HG03354 (cell line): Measurements from ENCODE around the gene BRSK2.
"Not testable (repeated sequence)": the region's sequence is repeated elsewhere in the genome, so short reads cannot be mapped to it uniquely, and the experiment has no call there.

Experiments used
- ATAC-seq: cut with Tn5 transposase; IDR thresholded peaks from one replicate; pipeline ENCODE4 v1.9.1; 2021; ENCODE audit warnings: mild to moderate bottlenecking; ENCODE audit not compliant: unreplicated experiment, poor library complexity, severe bottlenecking

Gene BRSK2

GRCh38 chr11:1389932-1390568 is at the start of gene BRSK2:
Gene BRSK2 (plus strand): TSS chr11:1389934. CDS start chr11:1390285, 351 bp downstream.
- no peak for ATAC-seq

DNA sequence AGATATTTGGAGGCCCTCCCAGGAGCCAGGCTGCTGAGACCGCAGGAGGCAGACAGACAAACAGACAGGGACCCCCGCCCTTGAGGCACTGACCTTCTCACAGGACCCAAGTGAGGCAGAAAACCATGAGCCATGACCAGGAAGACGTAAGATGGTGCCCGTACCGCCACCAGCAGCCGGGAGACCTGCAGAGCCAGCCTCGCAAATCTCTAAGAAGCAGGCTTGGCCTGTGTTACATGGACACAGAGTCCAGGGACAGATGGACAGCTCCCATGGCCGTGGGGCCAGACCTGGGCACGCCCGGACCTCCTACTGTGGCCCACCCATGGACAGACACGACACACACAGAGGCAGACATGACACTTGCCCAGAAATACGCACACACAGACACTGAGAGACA is 49.6 kb upstream of the BRSK2 start:
- no peak for ATAC-seq

GRCh38 chr11:1341226-1341625 is 48.5 kb upstream of the BRSK2 start:
- ATAC-seq, result not testable (repeated sequence)

DNA sequence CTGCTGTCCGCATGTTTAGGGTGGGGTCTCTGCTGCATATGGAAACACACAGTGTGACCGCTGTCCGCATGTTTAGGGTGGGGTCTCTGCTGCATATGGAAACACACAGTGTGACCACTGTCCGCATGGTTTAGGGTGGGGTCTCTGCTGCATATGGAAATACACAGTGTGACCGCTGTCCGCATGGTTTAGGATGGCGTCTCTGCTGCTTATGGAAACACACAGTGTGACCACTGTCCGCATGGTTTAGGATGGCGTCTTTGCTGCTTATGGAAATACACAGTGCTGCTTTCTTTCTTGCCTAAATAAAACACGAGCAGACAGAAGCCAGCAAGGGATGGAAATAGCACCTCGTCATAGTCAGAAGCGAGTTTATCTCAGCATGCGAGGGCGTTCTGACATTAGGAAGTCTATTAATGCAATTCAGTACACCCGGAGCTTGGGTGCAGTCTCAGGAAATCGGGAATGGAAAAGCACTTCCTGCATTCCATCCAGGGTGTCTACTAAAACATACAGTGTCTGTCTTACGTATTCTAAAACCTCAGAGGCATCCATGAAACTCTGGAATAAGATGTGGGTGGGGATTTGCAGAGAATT is 47.7 kb upstream of the BRSK2 start:
- ATAC-seq, result no peak

- no peak for ATAC-seq
These were observed 46.8 kb upstream of the BRSK2 start for GRCh38 chr11:1342946-1343345.

DNA sequence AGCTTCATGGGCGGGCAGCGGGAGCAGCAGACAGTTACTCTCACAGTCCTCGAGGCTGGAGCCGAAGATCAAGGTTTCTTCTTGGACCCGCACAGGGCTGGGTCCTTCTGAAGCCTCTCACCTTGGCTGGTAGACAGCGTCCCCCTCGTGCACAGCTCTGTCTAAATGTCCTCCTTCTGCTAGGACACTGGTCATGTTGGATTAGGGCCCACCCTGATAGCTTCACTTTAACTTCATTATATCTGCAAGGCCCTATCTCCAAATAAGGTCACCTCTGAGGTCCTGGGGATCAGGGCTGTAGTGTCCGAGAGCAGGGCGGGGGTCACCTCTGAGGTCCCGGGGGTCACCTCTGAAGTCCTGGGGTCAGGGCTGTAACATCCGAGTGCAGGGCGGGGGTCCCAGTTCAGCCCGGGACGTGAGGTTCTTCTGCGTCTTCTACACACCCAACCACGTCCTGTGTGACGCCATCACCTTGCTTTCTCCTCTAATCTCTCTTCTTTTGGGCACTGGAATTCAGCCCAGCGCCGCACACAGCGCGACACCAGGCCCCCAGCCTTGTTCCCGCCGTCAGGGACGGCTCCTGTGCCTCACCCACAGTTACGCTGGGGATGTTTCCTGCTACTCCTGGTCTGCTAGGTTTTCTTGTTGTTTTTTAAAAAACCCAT is 46.2 kb upstream of the BRSK2 start:
- no peak for ATAC-seq

- no peak for ATAC-seq
These were observed 45.6 kb upstream of the BRSK2 start for GRCh38 chr11:1344056-1344635.

- no peak for ATAC-seq
These were observed 43.8 kb upstream of the BRSK2 start for GRCh38 chr11:1345737-1346513.

- ATAC-seq, result no peak
These were observed 42.9 kb upstream of the BRSK2 start for GRCh38 chr11:1346669-1347390.

GRCh38 chr11:1347411-1347999 is 42.2 kb upstream of the BRSK2 start:
- not testable (repeated sequence) for ATAC-seq

GRCh38 chr11:1348146-1348795 is 41.5 kb upstream of the BRSK2 start:
- no peak for ATAC-seq

GRCh38 chr11:1348796-1349326 is 40.9 kb upstream of the BRSK2 start:
- no peak for ATAC-seq

GRCh38 chr11:1349327-1350041 is 40.2 kb upstream of the BRSK2 start:
- ATAC-seq, result no peak

- no peak for ATAC-seq
These were observed 39.5 kb upstream of the BRSK2 start for GRCh38 chr11:1350086-1350725.

DNA sequence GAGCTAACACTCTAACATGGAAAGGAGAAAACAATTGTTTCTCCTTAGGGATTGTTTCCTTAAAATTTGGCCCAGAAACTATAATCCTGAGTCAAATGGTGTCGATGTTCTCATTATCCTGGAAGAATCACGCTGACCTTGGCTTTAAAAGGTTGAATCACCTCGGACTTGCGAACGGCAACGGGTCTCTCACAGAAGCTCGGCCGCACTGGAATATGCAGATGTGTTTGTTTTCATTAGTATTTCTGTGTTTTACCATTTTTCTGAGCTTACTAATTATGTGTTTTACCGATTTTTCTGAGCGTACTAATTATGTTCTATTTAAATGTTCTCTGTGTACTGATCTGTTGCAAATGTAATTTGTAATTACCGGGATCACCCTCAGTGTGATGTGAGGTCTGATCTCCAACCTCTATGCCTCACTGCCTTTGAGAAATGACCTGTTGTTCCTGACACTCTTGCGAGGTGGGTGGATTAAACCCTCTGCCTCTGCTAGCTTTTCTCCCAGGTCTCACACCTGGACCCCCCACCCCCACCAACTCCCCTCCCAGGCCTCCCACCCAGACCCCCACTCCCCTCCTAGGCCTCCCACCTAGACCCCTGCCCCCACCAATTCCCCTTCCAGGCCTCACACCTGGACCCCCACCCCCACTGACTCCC is 38.3 kb upstream of the BRSK2 start:
- ATAC-seq, result no peak

- ATAC-seq, result no peak
These were observed 36.9 kb upstream of the BRSK2 start for GRCh38 chr11:1352696-1353382.
